Lower leg skin (tissue), 3 donors: ENCODE measurements around the gene CCL1.

Experiments used
- POLR2A ChIP-seq, 2 donors: fragments of 450-650 bp; IDR thresholded peaks; one replicate each; pipeline ENCODE4 v1.6.1; 2016 to 2017; ENCODE audit warnings: antibody characterized with exemption in 2 of 2, mild to moderate bottlenecking in 1 of 2, moderate library complexity in 1 of 2
- TF ChIP-seq, protein P1 (sequence below), 3 donors: fragments of 450-650 bp; IDR thresholded peaks; one replicate each; pipeline ENCODE4 v1.5.1; 2016; ENCODE audit warnings: antibody characterized with exemption in 3 of 3, mild to moderate bottlenecking in 3 of 3, moderate library complexity in 2 of 3

DNA sequence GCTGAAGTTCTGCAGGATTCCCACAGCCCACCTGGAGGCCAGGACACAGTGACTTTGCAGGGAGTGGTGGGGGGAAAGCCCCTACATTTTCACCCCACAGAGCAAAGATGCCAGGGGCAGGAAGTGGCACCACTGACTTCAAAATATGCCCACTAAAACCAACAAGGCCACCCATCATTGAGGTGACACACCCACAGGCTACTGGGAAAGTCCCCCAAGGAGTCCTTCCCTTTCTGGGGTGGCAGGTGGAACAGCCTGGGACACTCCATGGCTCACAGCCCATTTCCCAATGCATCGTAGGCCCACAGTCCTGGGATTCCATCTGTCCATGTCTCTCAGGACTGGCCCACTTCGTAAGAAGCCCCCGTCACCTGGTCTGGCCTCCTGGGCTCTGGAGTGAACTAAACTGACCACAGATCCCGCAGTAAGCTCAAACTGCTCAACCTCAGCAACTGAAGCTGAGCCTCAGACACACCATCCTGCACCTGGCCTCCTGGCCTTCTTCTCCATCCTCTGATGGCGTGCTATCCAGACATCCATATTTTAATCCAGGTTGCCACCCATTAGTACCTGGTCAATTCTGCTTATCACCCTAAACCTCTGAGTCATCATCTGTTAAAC lies 7.5 kb upstream of the CCL1 start:
- TF ChIP-seq, protein P1, sequence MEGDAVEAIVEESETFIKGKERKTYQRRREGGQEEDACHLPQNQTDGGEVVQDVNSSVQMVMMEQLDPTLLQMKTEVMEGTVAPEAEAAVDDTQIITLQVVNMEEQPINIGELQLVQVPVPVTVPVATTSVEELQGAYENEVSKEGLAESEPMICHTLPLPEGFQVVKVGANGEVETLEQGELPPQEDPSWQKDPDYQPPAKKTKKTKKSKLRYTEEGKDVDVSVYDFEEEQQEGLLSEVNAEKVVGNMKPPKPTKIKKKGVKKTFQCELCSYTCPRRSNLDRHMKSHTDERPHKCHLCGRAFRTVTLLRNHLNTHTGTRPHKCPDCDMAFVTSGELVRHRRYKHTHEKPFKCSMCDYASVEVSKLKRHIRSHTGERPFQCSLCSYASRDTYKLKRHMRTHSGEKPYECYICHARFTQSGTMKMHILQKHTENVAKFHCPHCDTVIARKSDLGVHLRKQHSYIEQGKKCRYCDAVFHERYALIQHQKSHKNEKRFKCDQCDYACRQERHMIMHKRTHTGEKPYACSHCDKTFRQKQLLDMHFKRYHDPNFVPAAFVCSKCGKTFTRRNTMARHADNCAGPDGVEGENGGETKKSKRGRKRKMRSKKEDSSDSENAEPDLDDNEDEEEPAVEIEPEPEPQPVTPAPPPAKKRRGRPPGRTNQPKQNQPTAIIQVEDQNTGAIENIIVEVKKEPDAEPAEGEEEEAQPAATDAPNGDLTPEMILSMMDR (IDR thresholded peaks at IDR 0.05): no peak
- no peak for TF ChIP-seq POLR2A (IDR thresholded peaks at IDR 0.05)
